Neuron (in vitro differentiated cells): Measurements from ENCODE around the gene MVK.

Experiments used
- H2AFZ ChIP-seq: one replicate; pipeline ENCODE4 v1.6.1; 2013; ENCODE audit warnings: low read depth, mild to moderate bottlenecking, inconsistent platforms, low read length, moderate library complexity
- H3K27me3 ChIP-seq: one replicate; pipeline ENCODE4 v1.6.1; 2013; ENCODE audit warnings: low read length; ENCODE audit not compliant: insufficient read depth
- H3K36me3 ChIP-seq: one replicate; pipeline ENCODE4 v1.6.1; 2013; ENCODE audit warnings: low read length; ENCODE audit not compliant: insufficient read depth
- H3K4me1 ChIP-seq: one replicate; pipeline ENCODE4 v1.6.1; 2013; ENCODE audit warnings: low read length; ENCODE audit not compliant: insufficient read depth
- H3K4me3 ChIP-seq: 2 replicates; pipeline ENCODE4 v1.5.1; 2013; ENCODE audit warnings: mild to moderate bottlenecking, low read length, moderate library complexity
- H3K9me3 ChIP-seq: one replicate; pipeline ENCODE4 v1.6.1; 2013; ENCODE audit warnings: low read length

MVK gene

GRCh38 chr12:109613649-109614455 lies 40.3 kb downstream of the MVK start:
- H3K4me3 ChIP-seq, result no peak overlapping the region
- H2AFZ ChIP-seq, result no peak overlapping the region
- peaks cover 8% of the 10 kb centered on the region for H3K4me1 ChIP-seq
- H3K9me3 ChIP-seq, result no peaks in the 10 kb centered on the region
- H3K36me3 ChIP-seq, result no peaks in the 10 kb centered on the region
- peaks cover 41% of the 10 kb centered on the region for H3K27me3 ChIP-seq

- no peak overlapping the region for H3K4me3 ChIP-seq
- H3K36me3 ChIP-seq, result no peaks in the 10 kb centered on the region
- H3K4me1 ChIP-seq, result peaks cover 8% of the 10 kb centered on the region
- no peak overlapping the region for H2AFZ ChIP-seq
- peaks cover 38% of the 10 kb centered on the region for H3K27me3 ChIP-seq
- no peaks in the 10 kb centered on the region for H3K9me3 ChIP-seq
Observed at GRCh38 chr12:109615556-109616229, 42.1 kb downstream of the MVK start.

DNA sequence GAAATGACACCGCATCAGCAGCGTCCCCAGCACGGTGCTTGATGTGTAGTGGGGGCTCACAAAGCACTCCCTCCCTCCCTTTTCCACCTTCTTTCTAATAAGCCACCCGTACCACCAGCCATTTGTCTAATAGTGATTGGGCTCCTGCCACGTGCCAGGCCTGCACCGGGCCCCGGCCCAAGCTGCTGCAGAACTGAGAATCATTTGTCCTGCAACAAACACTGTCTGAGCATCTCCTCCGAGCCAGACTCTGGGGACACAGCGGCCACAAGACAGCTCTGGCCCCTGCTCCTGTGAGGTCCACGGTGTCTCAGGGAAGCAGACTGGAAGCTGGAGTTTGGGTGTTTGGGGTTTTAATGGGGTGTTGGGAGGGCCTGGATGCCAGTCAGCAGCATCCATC lies 43.9 kb downstream of the MVK start:
- Histone ChIP-seq H2AFZ (no peak overlapping the region), H3K4me3 (no peak overlapping the region), H3K9me3 (no peaks in the 10 kb centered on the region), H3K27me3 (peaks cover 45% of the 10 kb centered on the region), H3K36me3 (no peaks in the 10 kb centered on the region), H3K4me1 (peaks cover 15% of the 10 kb centered on the region)

- Histone ChIP-seq H3K27me3 (peaks cover 42% of the 10 kb centered on the region), H3K36me3 (no peaks in the 10 kb centered on the region), H3K9me3 (no peaks in the 10 kb centered on the region), H3K4me1 (peaks cover 15% of the 10 kb centered on the region), H3K4me3 (no peak overlapping the region), H2AFZ (no peak overlapping the region)
Observed at GRCh38 chr12:109618082-109618481, 44.5 kb downstream of the MVK start.

- Histone ChIP-seq H3K9me3 (no peaks in the 10 kb centered on the region), H3K4me1 (peaks cover 7% of the 10 kb centered on the region), H3K27me3 (peaks cover 33% of the 10 kb centered on the region), H3K4me3 (no peak overlapping the region), H3K36me3 (no peaks in the 10 kb centered on the region), H2AFZ (no peak overlapping the region)
Observed at GRCh38 chr12:109619002-109619604, 45.5 kb downstream of the MVK start.

DNA sequence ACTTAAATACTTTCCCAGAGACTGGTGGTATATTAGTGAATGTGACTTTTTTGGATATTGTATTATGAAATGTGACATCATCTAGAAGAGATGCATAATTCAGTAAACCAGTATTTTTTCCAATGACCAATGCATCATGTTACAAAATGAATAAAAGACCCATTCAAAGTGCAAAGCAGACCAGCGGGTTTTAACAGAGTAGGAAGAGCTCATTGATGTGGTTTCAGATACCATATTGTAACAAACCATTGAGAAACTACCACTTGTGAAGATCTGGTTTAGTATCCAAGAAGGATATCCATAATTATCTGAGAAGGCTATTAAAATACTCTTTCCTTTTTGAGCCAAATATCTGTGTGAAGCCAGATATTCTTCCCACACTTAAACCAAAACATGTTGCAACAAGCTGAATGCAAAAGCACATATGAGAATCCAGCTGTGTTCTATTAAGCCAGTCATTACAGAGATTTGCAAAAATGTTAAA lies 47.7 kb downstream of the MVK start:
- Histone ChIP-seq H2AFZ (no peak overlapping the region), H3K27me3 (peaks cover 22% of the 10 kb centered on the region), H3K4me1 (peaks cover 7% of the 10 kb centered on the region), H3K9me3 (no peaks in the 10 kb centered on the region), H3K4me3 (no peak overlapping the region), H3K36me3 (no peaks in the 10 kb centered on the region)

DNA sequence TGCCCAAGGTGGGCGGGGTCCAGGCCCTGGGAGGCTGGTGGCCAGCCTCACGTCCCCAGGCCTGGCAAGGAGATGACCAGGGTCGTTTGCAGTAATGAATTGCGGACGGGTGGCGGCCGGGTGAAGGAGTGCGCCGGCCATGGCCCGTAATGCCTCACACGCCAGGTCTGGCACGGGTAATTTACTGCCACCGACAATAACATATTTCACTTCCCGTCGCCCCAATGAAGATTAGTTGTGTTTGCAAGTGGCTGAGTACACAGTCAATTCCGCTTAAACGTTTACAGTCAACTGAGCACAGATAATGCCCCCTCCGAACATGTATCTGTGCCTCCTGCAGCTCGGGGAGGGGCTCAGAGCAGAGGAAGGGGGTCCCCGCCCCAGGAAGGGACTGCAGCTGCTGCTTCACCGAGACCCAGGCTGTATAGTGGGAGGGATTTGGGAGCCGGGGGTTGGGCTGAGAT lies 48.3 kb downstream of the MVK start:
- Histone ChIP-seq H3K27me3 (peaks cover 15% of the 10 kb centered on the region), H3K4me3 (no peak overlapping the region), H3K9me3 (no peaks in the 10 kb centered on the region), H2AFZ (no peak overlapping the region), H3K36me3 (no peaks in the 10 kb centered on the region), H3K4me1 (peaks cover 7% of the 10 kb centered on the region)

DNA sequence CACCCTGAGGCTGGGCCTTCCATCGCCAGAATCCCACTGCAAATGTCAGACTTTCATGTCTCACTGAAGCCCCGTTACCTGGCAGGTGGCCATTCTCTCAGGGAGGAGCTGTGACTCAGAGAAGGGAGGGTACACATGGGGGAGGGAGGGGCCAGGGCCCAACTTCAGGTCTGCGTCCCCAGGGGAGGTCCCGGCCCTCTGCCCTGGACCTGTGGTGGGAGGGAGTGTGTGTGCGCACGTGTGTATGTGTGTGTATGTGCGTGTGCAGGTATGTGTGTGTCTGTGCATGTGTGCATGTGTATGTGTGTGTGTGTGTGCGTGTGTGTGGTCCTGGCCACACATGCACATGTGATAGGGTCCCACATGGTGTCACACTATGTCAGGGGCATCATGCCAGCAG lies 50.9 kb downstream of the MVK start:
- Histone ChIP-seq H3K27me3 (peaks cover 11% of the 10 kb centered on the region), H3K4me1 (peaks cover 7% of the 10 kb centered on the region)

GRCh38 chr12:109625131-109625559 lies 51.6 kb downstream of the MVK start:
- peaks cover 11% of the 10 kb centered on the region for H3K27me3 ChIP-seq
- H3K9me3 ChIP-seq, result no peaks in the 10 kb centered on the region
- peaks cover 7% of the 10 kb centered on the region for H3K4me1 ChIP-seq
- H3K4me3 ChIP-seq, result no peak overlapping the region
- no peak overlapping the region for H2AFZ ChIP-seq
- no peaks in the 10 kb centered on the region for H3K36me3 ChIP-seq

More for the DNA sequence above, 50.9 kb downstream of the MVK start:
- H3K9me3 ChIP-seq, result no peaks in the 10 kb centered on the region
- H3K36me3 ChIP-seq, result no peaks in the 10 kb centered on the region
- H3K4me3 ChIP-seq, result no peak overlapping the region
- no peak overlapping the region for H2AFZ ChIP-seq

GRCh38 chr12:109625749-109626377 lies 52.3 kb downstream of the MVK start:
- H3K9me3 ChIP-seq, result no peaks in the 10 kb centered on the region
- H3K4me3 ChIP-seq, result no peak overlapping the region
- H3K4me1 ChIP-seq, result peaks cover 7% of the 10 kb centered on the region
- H3K27me3 ChIP-seq, result peaks cover 12% of the 10 kb centered on the region
- H3K36me3 ChIP-seq, result no peaks in the 10 kb centered on the region
- H2AFZ ChIP-seq, result no peak overlapping the region

DNA sequence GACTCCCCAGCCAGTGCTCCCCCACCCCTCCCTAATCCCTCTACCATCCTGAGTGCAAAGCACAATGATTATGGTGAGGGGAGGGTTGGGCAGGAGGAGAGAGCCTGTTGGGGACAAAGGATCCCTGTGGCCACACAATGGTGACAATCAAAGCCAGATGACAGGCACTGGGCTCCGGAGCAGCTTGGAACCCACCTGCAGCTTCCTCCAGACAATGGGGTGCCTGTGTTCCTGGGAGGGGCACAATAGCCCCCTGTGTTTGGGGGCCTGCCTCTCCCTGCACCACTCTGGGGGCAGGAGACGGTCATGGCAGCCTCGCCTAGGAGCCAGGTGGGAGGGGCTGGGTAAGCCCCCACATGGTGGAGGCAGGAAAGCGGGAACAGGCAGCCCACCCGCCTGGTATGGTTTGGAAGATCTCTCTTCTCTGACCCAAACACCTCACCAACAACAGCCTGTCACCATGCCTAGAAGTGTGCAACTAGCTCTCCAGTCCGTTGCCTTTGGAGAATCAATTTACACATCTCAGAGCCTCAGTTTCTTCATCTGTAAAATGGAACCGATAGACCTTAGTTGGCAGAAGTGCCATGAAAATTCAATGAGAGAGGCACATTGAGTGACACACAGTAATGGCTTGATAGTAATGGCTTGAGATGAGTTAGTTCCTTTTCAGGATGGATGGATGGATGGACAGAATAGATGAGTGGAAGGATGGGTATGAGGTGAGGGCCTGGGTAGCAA lies 53.0 kb downstream of the MVK start:
- Histone ChIP-seq H2AFZ (no peak overlapping the region), H3K36me3 (no peaks in the 10 kb centered on the region), H3K9me3 (no peaks in the 10 kb centered on the region), H3K4me3 (no peak overlapping the region), H3K27me3 (peaks cover 8% of the 10 kb centered on the region), H3K4me1 (peaks cover 7% of the 10 kb centered on the region)

DNA sequence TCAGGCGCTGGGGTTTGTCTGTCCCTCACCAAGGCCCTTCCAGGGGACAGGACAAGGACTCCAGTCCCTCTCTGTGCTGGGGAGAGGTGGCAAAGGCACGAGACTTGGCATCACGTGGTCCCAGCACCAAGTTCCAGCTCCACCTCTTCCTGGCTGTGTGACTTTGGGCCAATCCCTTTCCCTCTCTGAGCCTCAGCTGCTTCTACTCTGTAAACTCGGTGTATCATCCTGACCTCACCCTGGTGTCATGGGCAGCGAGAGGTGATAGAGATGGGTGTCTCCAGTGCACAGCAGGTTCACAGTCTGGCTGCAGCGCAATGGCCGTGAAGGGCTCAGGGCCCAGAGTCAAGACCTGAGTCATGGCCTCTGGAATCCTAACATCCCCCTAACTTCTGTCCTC lies 54.0 kb downstream of the MVK start:
- H3K36me3 ChIP-seq, result no peaks in the 10 kb centered on the region
- no peaks in the 10 kb centered on the region for H3K9me3 ChIP-seq
- H3K27me3 ChIP-seq, result peaks cover 3% of the 10 kb centered on the region
- no peak overlapping the region for H3K4me3 ChIP-seq
- no peaks in the 10 kb centered on the region for H3K4me1 ChIP-seq
- no peak overlapping the region for H2AFZ ChIP-seq
